ENCODE data around the gene TBX19.

The TBX19 gene

DNA sequence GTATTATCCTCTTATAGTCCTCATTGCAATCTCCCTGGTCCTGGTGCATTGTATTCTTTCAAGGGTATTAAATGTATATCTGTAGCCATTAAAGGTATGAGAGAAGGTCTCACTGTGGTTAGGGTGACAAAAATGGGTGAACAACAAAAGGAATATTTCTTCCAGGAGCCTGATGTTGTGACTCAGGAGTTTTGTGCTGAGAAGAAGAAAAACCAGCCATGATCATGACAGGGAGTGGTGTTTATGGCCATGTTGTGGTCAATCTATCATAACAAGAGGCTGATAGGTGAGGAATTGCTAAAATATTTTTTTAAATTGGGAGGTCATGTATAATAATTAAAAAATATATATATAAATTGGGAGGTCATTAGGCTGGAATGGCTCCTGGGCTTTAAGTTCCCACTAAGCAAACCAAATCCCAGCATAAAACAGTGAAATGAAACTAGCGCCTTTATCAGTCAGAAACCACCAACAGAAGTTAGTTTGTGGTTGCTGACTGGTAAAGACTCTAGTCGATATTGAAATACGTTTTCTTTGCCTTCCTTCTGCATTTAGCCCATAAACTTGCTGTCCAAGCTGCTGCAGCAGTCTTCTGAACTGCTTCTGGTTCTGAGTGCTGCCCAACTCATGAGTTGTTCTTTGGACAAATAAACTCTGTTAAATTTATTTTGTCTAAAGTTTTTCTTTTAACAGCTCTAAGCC is 60.3 kb downstream of the TBX19 start:
- DNase-seq (ENCODE audit: low read depth), result peak; percentile 31
- TF ChIP-seq, protein P1, sequence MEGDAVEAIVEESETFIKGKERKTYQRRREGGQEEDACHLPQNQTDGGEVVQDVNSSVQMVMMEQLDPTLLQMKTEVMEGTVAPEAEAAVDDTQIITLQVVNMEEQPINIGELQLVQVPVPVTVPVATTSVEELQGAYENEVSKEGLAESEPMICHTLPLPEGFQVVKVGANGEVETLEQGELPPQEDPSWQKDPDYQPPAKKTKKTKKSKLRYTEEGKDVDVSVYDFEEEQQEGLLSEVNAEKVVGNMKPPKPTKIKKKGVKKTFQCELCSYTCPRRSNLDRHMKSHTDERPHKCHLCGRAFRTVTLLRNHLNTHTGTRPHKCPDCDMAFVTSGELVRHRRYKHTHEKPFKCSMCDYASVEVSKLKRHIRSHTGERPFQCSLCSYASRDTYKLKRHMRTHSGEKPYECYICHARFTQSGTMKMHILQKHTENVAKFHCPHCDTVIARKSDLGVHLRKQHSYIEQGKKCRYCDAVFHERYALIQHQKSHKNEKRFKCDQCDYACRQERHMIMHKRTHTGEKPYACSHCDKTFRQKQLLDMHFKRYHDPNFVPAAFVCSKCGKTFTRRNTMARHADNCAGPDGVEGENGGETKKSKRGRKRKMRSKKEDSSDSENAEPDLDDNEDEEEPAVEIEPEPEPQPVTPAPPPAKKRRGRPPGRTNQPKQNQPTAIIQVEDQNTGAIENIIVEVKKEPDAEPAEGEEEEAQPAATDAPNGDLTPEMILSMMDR (IDR thresholded peaks at IDR 0.05; ENCODE audit: insufficient read depth, low read depth, low read length, missing control alignments), result no peak
- no peak overlapping the region for H3K4me3 ChIP-seq (ENCODE audit: low read length)

DNA sequence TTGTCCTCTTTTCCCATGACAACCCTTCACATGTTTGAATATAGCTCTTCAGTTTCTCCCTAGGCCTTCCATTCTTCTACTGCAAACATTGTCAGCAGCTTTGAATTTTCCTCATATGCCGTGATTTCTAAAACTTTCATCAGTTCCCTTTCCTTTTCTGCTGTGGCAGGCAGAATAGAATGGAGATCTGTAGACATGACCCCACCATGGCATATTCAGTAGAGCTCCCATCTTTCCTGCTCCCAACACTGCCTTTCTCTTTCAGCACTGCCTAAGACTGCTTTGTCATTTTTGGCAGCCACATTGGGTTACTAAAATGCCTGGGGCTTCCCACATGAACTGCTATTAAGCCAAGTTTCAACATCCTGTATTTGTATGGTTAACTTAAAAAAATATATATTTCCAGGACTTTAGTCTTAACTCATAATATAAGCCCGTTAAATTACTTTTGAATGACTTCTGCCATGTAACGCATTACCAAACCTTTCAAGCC is 60.9 kb downstream of the TBX19 start:
- DNase-seq (ENCODE audit: low read depth), result peak; percentile 53
- TF ChIP-seq, protein P1 (IDR thresholded peaks at IDR 0.05; ENCODE audit: insufficient read depth, low read depth, low read length, missing control alignments), result no peak
- H3K4me3 ChIP-seq (ENCODE audit: low read length), result no peak overlapping the region

DNA sequence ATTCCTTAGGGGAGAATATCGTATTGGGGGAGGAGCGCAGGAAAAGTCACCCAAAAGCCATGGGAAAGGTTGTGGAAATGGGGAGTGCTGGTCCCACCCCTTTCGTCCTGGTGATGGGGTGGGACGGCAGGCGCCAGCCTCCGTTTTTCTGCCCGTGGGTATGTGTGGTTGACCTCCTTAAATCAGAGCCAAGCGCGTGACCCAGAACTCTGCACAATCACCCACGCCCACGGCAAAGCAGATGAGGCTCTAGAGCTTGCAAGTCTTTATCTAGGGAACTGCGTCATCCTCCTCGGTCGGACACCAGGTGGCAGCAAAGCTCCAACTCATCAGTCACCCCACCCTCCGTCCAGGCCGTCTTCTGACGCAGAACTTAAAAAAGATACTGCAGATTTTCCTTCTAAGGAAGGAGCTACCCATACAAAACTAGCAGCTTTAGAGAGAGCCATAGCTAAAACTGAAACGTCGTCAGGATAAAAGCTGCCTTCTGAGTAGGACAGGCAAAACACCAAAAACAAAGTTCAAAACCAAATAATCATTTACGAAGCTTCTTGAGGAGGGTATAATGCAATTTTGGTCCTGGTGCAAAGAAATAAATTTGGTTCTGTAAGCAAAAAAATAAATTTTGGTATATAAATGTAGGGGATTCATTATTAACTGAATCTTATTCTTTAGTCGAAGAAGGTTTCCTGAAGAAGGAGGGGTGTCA is 62.0 kb downstream of the TBX19 start:
- peak; percentile 90 for DNase-seq (ENCODE audit: low read depth)
- TF ChIP-seq, protein P1 (IDR thresholded peaks at IDR 0.05; ENCODE audit: insufficient read depth, low read depth, low read length, missing control alignments), result peak; percentile 79
- H3K4me3 ChIP-seq (ENCODE audit: low read length), result no peak overlapping the region

DNA sequence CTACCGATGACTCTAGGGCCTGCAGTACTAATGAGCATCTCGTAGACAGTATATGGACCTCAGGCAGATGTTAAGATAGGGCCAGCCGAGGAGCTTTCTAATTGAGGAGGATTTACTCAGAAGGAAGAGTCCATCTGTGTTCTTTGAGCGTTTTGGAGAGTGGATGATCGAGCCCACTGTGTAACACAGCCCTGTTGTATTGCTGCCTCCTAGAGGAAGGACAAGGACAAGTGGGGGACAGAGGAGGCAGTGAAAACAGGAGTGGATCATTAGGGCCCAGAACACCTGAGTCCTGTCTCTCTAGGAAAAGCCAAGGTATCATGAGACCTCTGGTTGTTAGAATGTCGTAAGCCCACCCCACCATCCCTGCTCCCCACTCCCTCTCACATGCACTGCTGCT is 62.9 kb downstream of the TBX19 start:
- TF ChIP-seq, protein P1 (IDR thresholded peaks at IDR 0.05; ENCODE audit: insufficient read depth, low read depth, low read length, missing control alignments), result peak; percentile 23
- DNase-seq (ENCODE audit: low read depth), result no peak

DNA sequence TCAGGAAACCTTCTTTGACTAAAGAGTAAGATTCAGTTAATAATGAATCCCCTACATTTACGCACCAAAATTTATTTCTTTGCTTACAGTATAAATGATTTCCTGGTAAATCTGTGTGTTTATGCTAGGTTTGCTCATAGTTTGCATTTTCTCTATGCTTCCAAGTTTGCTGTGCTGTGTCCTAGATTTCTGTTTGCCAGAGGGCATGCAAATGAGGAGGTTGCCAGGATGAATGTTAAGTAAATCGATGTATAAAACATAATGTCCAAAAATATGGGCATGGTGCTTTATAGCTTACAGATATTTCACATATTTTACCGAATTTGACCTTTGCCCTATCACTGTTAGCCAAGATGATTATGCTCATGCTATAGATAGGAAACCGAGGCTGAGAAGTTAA is 63.8 kb downstream of the TBX19 start:
- no peak for DNase-seq (ENCODE audit: low read depth)
- TF ChIP-seq, protein P1 (IDR thresholded peaks at IDR 0.05; ENCODE audit: insufficient read depth, low read depth, low read length, missing control alignments), result no peak
- no peak overlapping the region for H3K4me3 ChIP-seq (ENCODE audit: low read length)

More for the DNA sequence above, 62.9 kb downstream of the TBX19 start:
- no peak overlapping the region for H3K4me3 ChIP-seq (ENCODE audit: low read length)

DNA sequence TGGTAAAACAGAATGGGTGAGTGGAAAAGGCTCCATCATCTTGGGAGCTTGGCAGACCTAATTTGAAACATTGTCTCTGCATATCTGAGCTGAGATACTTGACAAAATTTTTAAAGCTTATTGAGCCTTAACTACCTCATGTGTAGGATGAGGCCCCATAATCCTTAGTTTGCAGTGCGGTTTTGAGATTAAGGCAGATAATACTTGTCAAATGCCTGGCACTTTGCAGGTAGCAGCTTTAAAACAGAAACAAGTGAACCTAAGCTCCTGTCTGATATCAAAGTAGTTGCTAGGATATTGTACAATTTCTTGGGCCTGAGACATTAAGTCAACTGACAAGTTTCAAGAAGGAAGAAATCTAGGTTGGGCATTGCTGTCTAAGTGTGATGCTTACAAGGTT is 65.3 kb downstream of the TBX19 start:
- TF ChIP-seq, protein P1 (IDR thresholded peaks at IDR 0.05; ENCODE audit: insufficient read depth, low read depth, low read length, missing control alignments), result no peak
- H3K4me3 ChIP-seq (ENCODE audit: low read length), result no peak overlapping the region
- no peak for DNase-seq (ENCODE audit: low read depth)

All from epithelial cell of esophagus (primary cell).